ENCODE results near the gene ITGB6.

GRCh38 chr2:160207804-160208654 is 8.0 kb upstream of the ITGB6 start:
- TF ChIP-seq EZH2 (IDR thresholded peaks at IDR 0.05; ENCODE audit: borderline replicate concordance, low read depth, low read length, severe bottlenecking) (no peak), CTCF (IDR thresholded peaks at IDR 0.05; ENCODE audit: borderline replicate concordance, extremely low read depth, low read length, poor library complexity, severe bottlenecking) (no peak)
